Measurements from ENCODE around the gene CEBPZOS.

CEBPZOS gene

DNA sequence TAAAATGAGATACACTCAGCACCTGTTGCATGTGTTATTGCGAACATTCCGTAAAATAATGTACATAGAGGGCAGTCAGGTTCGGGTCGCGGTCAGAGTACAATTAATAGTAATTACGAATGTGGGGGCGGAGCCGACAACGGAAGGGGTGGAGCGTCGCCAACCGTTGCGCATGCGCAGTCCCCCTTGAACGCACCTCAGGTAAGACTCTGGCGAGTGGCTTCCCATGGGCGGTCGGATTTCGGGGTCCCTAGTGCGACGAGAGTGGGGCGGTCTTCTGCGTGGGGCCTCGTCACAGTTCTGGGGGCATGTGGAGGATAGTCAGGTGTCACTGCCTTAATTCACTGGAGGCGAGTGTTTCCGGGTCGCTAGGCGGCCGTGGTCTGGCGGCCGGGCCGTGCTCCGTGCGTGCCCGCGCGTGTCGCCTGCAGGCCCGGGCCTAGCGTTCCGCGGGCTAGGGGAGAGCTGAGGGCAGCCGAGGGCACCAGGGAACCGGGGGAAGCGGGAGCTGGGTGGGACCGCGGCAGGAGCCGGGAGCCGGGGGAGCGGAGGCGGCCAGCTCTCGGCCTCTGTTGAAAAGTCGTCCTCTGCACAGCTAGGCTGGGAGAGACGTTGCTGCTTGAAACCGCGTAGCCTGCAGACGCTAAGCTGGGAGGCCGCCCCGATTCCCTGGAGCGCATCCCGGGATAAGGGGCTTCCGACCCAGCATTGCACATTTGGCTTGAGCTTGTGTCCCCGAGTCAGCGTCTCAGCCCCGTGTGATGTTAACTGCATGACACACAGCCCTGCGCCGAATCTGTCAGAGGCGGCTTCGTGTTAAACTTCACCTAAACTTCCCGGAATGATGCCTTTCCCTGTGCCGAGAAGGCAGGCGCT, at the start of gene CEBPZOS:
Gene CEBPZOS, plus strand, starts transcription at position 177 of the 876 bp plus-strand sequence. CDS start 3,209 bp downstream, outside the sequence.
- DNase-seq: peak; percentile 55

DNA sequence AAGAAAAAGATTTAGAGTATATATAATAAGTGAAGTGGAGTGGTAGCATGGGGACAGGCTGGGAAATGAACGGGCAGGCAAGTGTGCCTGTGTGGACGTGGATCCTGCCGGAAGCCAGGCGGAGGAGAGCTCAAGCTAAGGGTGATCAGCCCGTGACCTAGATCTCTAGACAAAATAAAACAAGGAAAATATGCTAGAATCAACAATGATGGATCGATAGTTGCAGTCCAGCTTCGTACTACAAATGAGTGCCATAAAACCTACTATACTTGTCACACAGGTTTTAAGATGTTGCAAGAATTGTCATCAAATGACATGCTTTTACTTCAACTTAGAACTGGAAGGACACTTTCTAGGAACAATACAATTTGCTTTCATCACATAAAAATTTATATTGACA, 48.0 kb upstream of the CEBPZOS start:
- no peak for DNase-seq

DNA sequence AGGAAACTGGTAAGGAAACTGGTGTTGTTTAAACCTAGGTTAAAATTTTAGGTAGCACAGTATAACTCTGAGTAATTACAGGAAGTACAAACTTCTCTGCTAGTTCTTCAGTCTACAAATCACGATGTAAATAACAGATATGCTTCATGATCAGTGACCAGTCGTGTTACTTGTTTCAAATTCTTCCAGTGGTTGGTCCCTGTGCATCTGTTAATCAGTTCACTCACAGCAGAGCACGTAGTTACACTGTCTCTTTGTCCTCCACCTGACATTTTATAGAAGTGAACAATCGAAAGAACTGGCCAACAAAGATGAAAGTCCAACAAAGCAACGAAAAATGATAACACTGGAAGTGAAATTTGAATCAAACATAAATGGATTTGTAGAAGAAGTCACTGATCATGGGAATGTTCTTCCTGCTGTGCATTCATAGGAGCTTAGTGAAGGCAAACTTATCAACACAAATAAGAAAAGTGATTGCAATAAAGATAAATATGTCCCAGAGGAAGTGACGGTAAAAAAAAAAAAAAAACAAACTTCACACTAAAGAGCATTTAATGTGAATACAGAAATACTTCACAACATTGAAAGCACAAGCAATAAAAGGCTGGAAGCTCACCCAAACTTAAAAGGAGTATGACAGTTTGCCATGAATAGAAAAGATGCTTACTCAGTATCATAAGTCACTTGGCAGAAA, 46.5 kb upstream of the CEBPZOS start:
- no peak for DNase-seq

DNA sequence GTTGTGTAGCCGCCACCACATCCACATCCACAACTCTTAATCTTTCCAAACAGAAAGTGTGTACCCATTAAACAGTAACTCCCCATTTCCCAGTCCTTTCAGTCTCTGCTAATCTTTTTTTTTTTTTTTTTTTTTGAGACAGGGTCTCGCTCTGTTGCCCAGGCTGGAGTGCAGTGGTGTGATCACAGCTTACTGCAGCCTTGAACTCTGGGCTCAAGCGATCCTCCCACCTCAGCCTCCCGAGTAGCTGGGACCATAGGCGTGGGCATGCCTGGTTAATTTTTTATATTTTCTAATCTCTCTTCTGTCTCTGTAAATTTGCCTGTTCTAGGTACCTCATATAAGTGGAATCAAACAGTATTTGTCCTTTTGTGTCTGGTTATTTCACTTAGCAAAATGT, 43.1 kb upstream of the CEBPZOS start:
- no peak for DNase-seq

DNA sequence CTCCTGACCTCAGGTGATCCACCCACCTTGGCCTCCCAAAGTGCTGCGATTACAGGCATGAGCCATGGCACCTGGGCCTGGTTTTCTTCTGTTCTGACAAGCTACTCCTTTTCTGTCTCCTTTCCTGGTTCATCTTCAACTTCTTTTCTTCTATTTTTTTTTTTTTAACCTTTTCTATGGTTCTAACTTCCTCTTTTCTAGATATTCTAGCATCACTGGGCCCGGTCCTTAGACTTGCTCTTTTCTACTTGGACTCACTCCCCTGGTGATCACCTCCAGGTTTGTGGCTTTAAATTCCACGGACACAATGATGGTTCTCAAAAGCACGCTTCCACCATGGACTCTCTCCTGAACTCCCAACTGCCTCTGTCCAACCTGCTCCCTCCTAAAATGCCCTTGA, 41.5 kb upstream of the CEBPZOS start:
- no peak for DNase-seq

DNA sequence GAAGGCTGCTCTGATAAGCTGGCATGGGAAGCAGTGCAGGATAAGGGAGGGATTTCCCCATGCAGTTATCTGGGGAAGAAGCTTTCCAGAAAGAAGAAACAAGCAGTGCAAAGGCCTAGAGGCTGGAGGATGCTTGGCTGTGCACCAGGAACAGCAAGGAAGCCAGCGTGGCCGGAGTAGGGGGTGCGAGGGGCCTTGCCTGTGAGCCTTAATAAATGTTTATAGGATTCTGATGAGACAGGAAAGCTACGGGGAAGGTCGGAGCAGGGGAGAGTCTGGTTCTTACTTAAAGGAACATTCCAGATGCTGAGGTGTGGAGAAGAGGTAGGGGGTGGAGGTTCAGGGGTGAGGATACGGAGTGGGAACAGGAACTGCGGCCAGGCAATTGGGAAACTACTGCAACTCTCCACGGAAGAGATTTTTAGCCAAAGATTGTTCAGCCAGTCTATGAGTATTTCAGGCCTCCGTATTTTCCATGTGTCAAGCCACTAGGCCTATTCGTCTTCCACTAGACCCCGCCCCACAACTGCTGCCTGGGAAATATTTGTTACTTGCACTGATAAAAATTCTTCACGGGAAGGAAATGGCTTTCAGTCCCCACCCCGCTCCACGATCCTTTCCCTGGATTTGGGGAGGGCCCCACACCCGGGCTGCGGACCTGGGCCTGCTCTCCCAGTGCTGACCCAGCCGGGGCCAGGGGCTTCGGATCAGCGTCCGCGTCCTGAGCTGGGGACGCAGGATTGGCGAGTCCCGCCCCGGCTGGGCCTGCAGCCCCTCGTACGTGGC, 40.0 kb upstream of the CEBPZOS start:
- no peak for DNase-seq

DNA sequence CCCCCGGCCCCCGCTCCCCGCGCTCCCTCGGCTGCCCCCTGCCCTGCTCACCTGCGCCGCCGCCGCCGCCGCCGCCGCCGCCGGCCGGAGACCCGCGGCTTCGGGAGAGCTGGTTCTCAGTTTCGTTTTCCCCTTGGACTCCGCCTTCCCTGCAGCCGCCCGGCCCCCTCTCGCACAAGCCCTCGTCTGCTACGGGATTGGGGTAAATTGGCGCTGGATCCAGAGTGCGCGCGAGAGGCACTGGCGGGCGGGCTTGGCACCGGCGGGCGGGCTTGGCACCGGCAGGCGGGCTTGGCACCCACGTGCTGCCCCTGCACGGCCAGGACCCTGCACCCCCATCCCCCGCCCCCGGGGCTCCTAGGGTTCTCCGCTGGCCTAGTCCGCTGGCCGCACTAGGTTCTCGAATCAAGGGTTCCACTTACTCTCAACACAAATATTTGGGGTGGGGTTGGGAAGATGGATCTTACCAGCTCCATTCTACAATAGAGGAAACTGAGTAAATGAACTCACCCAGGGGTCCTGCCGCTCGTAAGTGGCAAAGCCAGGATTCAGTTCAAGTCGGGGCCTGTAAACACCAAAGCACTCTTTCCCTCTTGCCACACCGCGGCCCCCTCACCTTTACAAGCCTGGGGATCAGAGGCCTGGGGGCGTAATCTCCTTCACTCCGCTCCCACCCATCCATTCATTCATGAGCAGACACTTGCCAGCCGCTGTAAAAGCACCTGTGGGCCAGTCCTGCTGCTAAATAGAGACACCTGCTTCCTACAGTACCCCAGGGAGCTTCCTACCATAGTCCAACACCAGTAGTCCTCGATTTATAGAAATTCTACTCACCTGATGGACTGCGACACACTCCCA, 39.2 kb upstream of the CEBPZOS start, which contains the start of gene EIF2AK2:
Gene EIF2AK2, minus strand, starts transcription at position 124 of the 858 bp plus-strand sequence. CDS start 9,174 bp downstream, outside the sequence.
- DNase-seq: peak; percentile 62

DNA sequence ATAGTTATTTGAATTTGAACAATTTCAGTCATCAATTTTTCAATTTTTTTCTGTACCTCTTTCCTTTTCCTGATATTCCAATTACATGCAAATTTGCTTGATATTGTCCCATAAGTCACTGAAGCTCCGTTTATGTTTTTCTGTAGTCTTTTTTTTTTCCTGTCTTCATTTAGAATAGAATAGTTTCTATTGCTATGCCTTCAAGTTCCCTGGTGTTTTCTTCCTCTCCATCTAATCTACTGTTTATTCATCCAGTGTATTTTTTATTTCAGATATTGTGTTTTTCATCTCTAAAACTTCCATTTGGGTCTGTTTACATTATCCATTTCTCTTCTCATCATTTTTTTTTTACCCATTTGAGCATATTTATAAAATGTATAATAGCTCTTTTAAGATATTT, 31.5 kb upstream of the CEBPZOS start:
- DNase-seq: no peak

DNA sequence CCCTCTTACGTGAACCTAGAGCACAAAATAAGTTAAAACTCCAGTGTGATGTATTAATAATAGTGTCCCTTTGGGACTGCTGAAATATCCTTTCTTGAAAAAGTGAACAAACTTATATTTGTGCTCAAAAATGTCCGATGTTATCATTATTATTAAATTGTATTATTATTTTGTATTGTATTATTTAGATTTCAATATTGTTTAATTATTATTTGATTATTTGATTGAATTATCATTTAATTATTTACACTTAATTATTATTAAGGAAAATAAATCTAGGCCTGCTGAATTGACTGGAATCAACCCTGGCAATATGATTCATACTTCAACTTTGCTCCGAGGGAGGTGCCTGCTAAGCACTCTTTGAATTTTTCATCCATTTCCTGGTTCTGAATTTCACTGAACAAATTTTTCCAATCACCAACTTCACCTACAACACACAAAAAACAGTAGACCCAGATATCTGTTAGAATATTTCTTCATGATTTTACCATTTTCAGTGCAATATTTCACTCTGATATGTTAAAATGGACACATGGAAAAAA, 28.6 kb upstream of the CEBPZOS start:
- no peak for DNase-seq

DNA sequence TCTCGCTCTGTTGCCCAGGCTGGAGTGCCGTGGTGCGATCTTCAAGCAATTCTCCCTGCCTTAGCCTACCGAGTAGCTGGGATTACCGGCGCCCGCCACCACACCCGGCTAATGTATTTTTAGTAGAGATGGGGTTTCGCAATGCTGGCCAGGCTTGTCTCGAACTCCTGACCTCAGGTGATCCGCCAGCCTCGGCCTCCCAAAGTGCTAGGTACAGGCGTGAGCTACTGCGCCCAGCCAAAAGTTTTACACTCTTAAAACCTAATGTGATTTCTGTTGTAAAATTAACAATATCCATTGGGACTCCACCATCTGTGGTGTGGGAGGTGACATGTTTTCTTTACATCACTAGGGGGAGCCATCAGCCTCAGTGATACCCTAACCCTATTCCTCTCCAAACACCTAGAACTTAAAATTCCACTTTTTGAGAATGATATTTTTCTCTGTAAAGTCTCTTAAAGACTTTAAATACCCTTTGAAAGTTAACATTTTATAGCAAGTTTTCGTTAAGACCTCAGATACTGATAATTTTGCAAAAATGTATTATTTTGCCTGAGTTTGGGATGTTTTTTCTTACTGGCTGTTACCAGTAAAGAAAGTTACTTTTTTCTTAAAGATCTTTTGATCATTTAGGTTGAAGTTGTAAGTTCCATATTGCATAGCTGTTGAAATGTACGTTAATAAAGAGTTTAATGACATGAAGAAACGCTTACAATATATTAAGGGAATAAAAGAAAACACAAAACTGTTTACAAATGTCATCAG, 27.9 kb upstream of the CEBPZOS start:
- peak; percentile 20 for DNase-seq

DNA sequence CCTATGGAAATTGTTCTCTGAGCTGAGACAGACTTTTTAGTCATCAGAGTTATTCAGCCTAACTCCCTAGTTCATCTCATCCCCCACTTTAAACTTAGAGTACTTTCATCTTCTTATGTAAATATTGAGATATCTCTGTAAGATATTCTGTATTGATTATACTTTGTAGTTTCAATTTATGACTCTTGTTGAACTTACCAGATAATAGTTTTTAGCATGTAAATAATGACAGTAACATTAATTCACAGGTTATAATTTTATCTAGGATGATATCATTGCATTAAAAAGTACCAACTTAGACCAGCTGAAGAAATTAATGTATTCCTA, 24.7 kb upstream of the CEBPZOS start:
- DNase-seq: no peak

DNA sequence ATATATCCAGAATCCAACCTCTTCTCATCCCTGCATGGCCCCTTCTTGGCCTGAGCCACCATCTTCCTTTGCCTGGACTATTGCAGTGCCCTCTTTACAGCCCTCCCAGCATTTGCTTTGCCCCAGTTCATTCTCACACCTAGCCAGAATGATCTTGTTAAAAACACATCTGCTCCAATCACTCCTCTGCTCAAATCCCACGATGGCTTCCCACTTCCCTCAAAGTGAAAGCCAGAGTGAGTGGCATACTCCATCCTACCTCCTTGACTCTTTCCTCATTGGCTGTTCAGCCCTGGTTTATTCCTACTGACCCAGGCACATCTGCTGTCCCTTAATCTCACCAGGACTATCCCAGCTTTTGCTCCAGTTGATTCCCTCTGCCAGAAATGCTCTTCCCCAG, 22.6 kb upstream of the CEBPZOS start:
- DNase-seq: no peak

DNA sequence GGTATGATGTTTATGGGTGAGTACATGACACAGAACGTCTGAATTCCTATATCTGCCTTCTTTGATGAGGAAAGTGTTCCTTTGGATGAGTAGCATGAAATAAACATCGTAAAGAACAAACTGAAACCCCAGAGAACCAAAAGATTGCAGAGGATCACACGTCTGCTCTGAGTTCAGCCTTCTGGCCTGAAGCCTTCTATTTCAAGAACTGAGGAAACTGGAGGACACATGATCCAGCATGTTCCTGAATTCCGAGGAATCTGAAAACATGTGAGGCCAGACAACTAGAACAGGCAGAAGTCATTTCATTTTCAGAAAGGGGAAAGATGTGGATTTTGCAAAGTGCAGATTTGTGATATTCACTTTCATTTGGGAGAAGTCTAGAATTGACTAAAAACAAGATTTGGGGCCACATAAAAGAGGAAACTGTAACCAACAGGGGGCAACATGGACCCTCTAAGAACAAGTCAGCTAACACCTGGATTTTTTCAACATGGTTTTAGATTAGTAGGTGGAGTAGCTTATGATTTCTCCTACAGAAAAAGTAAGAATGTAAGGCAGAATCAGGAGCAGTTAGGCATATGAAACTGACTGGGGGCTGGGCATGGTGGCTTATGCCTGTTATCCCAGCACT, 16.2 kb upstream of the CEBPZOS start:
- DNase-seq: no peak

DNA sequence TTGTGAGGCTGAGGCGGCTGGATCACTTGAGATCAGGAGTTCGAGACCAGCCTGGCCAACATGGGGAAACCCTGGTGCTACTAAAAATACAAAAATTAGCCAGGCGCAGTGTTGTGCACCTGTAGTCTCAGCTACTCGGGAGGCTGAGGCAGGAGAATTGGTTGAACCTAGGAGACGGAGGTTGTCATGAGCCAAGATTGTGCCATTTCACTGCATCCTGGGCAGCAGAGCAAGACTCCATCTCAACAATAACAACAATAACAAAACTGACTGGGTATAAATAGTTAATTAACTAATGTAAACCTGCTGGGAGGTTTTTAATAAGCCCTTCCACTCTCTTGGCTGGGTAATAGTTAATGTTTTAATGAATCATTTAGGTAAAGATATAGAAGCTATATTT, 15.7 kb upstream of the CEBPZOS start:
- DNase-seq: no peak

DNA sequence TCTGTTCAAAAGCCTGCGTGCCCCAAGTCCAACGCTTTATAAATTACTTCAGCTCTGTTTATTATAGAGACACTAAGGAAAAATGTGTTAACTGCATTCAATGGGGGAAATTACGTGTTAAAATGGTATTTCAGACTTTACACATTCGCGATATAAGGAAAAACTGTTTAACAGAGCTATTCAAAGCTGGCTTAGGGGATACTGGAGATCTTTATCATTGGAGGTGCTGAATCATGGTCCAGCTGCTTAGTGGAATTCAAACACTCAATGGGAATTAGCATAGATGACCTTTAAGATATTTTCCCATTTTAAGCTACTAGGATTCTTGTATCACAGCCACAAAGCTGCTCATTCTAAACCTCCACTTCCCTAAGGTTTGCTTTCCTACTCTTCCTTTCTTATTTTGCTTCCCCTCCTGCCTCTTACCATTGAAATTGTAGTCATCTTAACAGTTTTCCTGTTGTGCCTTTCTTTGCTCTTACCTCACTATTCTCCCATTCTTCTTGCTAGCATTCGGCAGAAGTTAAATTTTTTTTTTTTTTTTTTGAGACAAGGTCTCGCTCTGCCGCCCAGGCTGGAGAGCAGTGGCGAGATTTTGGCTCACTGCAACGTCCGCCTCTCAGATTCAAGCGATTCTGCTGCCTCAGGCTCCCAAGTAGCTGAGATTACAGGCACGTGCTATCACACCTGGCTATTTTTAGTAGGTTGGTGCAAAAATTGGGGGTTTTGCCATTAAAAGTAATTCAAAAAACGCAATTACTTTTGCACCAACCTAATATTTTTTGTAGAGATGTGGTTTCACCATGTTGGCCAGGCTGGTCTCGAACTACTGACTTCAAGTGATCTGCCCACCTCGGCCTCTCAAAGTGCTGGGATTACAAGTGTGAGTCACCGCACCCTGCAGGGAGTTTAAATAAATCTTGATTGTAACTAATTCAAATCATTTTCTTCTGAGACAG, 14.3 kb upstream of the CEBPZOS start:
- DNase-seq: no peak

DNA sequence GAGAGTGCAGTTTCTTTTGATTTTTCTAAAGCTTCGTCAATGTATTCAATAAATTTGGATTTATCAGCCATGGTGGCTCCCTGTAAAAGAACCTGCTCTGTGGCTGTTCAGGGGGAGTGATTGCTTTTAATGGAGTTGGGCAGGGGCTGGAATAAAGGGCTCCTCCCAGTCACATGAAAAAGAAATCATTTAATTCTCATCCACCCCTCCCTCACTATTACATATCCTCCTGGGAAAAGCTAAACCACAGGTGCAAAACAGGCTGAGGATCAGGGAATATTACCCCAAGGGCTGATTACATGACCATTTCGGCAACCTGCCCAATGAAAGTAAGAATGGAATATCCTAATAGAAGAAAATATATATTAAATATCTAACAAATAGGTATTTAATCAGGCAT, 7.7 kb upstream of the CEBPZOS start, which contains the start of gene SULT6B1:
Gene SULT6B1, minus strand, starts transcription at position 101 of the 400 bp plus-strand sequence. Its CDS starts 30 bp downstream, at position 71.
- DNase-seq: no peak

DNA sequence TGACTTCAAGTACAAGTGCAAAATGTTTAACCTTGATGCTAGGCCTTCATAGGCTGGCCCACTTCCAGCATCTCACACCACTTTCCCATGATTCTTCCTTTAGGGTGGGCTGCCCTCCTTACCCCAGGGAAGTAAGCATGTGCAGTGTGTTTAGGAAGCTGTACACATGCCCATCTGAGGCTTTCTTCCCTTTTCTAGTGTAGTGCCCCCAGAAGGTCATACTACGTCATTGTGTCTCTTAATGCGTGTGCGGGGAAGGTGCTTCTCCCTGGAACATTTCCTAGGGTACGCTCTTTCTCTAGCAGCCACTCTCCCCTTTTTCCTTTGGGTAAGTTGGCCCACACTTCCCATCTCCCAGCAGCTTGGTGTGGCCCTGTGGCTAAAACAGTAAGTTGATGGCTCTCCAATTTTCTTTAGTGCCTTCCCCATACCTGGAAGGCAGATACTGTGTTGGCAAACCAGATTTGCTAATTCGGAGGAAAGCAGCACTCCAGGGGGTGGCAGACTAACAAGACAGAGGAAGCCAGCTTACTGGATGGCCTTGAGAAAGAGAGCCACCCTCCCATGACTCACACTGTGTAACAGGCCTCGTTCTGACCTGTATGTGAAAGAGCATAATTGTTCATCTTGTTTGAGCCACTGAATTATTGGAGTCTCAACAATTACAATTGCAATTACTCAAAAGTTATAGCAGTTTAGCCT, 6.7 kb upstream of the CEBPZOS start:
- DNase-seq: no peak

DNA sequence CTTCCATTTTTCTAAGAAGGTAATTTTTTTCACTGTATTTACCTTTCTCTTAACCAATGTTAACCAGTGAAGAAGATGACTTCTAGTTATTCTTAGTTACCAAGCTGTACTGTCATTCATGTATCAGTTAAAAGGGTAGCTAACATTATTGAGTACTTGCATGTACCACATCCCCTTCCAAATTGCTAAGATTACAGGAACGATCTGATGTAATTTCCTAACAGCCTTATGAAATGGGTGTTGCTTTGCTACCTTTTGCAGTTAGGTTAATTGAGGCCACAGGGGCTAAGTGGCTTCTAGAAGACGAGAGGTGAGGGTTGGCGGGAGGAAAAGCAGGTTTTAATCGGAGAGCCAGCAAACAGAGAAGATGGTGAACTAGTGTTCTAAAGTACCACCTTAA, 6.0 kb upstream of the CEBPZOS start:
- no peak for DNase-seq

DNA sequence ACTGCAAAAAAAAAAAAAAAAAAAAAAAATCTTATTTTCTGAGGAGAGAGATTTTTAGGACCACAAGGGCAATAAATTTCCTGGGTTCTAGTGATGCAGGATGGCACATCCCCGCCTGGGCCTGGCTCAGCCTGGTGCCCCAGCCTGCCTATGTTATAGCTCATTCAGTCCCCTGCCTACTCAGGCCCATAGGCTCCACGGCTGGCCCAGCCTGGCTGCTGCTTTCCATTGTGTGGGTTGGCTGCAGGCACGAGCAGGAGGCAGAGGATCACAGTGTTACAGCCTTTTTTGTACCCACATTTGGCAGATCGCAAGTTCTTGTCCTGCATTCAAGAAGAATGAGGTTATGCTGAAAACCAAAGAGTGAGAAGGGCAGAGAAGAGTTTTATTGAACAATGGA, 5.0 kb upstream of the CEBPZOS start:
- no peak for DNase-seq

All from NCI-H748 treated with DMSO at 0.1 percent for 48 hours (cell line).